TTC549 (cell line): ENCODE data around the gene RNF149.

Experiments
- FAIRE-seq: peaks from 2 replicates; lab custom pipeline; 2012; peaks lifted over from hg19 to GRCh38; lab: Jason Lieb, UNC

RNF149 gene

DNA sequence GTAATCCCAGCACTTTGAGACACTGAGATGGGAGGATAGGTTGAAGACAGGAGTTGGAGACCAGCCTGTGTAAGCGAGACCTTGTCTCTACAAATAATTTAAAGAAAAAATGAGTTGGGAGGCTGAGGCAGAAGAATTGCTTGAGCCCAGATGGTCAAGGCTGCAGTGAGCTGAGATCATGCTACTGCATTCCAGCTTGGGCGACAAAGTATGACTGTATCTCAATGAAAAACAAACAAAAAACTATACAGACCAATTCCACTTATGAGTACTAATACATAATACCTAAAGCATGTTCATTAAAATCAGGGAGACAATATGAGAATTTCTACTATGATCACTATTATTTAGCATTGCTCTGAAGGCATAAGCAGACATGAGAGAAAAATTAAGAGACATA, 12.6 kb downstream of the RNF149 start:
- no peak for FAIRE-seq

GRCh38 chr2:101294861-101295260, 13.6 kb downstream of the RNF149 start:
- no peak for FAIRE-seq

- FAIRE-seq, result no peak
Observed at GRCh38 chr2:101293544-101293943, 15.0 kb downstream of the RNF149 start.

DNA sequence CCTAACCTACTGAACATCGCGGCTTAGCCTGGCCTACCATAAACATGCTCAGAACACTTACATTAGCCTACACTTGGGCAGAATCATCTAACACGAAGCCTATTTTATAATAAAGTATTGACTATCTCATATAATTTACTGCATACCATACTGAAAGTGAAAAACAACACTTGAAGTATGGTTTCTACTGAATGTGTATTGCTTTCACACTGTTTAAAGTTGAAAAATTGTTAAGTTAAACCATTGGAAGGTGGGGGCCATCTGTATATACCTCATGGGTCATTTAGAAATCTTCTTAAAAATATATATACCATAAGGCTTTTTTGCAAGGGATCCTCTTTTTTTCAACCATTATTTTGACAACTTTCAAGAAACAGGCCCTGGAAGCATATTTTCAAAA, 16.5 kb downstream of the RNF149 start:
- no peak for FAIRE-seq

GRCh38 chr2:101290711-101291110, 17.8 kb downstream of the RNF149 start:
- FAIRE-seq, result no peak

DNA sequence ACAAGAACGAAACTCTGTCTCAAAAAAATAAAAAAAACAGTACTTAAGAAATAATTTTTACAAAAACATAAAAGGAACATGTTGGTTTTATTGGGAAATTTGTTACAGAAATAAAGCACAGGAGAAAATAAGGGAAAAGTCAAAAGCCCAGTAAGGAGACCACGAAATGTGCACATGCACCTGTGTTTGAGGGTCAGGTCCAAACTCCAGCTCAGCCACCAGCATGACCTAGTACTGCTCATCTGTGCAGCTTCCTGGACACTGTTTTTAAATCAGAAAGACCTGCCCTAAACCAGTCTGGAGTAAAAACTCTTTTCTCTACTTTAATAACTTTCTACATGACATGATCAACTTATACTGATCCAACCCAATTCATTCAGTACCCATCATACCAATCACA, 21.2 kb downstream of the RNF149 start:
- no peak for FAIRE-seq

- no peak for FAIRE-seq
Observed at GRCh38 chr2:101286684-101287083, 21.8 kb downstream of the RNF149 start.

DNA sequence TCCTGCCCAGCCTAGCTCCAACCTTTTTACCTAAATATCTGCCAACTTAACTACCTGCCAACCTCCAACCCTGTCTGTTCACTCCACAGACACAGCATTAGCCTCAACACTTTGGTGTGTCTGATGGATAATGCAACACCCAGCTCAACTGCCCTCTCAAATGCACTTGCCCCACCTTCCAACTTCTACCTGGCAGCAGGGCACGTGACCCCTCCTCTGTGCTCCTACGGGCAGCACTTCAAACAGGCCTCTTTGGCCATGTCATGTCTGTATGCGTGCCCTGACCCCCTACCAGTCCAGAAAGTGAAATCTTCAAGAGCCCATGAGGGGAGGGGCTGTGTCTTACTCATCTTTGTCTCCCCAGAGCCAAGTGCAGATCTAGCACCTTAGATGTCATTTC, 25.5 kb downstream of the RNF149 start:
- no peak for FAIRE-seq

- no peak for FAIRE-seq
Observed at GRCh38 chr2:101281482-101281881, 27.0 kb downstream of the RNF149 start.

DNA sequence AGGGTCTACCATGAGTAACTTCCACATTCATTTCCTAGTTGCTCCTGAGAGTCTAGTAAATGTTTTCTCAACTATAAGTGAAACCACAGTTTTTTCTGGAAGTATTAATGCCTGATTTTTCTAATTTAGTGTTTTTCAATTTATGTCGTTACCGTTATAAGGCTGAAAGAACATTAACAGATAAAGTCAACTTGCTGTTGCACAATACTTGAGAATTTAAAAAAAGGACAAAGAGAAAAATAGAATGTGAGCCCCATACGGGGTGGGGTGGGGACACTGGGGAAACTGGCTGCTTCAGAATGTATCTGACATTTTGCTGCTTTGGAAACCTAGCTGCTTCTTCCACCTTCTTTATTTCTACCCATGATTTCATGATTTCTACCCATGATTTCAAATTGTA, 29.6 kb downstream of the RNF149 start:
- FAIRE-seq, result no peak

- FAIRE-seq, result no peak
Observed at GRCh38 chr2:101277111-101277510, 31.4 kb downstream of the RNF149 start.

DNA sequence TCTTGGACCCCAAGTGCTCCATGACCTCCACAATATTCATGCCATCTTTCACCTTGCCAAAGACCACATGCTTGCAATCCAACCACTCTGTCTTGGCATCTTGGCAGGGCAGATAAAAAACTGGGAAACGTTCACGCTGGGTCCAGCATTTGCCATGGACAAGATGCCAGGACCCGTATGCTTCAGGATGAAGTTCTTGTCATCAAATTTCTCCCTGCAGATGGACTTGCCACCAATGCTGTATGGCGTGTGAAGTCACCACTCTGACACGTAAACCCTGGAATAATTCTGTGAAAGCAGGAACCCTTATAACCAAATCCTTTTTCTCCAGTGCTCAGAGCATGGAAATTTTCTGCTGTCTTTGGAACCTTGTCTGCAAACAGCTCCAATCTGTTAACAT, 34.4 kb downstream of the RNF149 start:
- no peak for FAIRE-seq

GRCh38 chr2:101273056-101273455, 35.4 kb downstream of the RNF149 start:
- FAIRE-seq, result no peak

DNA sequence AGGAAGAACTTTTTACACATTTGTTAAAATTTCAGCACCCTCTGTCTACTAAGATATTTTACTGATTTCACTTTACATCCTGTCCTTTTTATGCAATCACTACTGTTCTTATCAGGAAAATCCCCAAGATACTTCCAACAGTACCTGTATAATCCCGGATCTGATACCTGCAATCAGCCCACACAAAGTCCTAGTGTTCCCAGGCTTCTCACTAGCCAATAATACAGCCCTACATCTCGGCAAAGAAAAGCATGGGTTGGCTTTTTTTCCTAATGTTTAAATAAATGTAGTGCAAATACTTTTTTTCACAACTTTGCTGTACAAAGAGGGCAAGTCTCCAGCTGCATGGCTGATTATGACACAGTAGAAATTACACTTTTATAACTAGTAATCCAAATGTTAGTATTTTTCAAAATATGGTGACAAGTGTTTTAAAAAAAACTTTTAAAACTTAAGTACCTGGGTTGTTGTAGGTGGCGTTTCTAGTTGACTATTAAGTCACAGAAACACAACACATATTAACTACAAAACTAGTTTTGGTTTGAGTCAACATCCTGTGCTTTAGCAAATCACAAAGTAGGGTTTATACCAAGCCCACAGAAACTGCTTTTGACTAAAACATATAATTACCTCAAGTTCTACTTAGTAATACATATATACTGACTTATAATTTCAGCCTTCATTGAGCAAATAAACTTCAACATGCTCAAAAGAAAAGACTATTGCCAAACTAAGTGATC, 36.3 kb downstream of the RNF149 start:
- no peak for FAIRE-seq

- FAIRE-seq, result no peak
Observed at GRCh38 chr2:101270700-101271259, 37.7 kb downstream of the RNF149 start.

DNA sequence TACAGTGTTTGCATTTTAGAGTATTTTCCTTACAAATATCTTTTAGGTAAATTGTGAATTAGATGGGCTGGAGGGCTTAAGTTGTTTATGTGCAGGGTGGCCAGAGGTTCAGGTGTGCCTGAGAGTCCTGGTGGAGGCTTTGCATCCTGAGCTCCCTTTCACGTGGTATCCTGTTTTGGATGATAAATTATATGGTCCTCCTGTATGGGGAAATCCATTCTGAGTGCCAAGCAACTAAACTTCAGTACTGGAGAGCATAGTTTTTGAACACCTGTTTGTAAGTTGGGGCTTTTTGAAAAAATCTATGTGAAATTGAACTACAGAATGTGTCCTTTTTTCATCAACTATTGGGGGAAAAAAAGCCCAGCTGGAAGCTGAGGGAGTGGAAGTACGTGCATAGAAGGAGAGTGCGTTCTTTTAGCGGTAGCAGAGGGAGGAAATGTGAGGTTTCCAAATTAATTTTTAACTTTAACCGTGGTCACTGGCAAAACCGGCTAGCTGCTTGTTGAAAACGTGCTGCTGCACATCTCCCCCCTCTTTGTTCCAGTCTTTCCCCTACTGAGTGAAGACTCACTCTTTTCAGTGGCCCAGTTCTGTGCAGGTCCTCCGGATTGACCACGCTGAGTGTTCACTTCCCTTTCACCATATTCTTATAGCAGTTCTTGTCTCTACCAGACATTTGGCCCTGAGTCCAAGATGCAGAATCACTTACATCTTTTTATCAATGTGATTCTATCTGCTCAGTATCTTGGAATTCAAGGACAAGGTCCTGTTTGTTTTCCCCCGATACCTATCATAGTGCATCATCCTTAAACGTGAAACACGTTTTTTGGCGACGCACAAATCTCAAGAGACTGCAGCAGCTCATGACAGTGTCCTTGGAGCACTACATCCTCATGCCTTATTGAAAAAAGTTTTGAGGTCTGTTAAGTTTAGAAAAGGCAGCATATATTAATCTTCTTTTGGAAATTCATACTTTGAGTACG, 40.5 kb downstream of the RNF149 start:
- FAIRE-seq, result no peak

GRCh38 chr2:101265893-101266499, 42.5 kb downstream of the RNF149 start:
- FAIRE-seq, result no peak

DNA sequence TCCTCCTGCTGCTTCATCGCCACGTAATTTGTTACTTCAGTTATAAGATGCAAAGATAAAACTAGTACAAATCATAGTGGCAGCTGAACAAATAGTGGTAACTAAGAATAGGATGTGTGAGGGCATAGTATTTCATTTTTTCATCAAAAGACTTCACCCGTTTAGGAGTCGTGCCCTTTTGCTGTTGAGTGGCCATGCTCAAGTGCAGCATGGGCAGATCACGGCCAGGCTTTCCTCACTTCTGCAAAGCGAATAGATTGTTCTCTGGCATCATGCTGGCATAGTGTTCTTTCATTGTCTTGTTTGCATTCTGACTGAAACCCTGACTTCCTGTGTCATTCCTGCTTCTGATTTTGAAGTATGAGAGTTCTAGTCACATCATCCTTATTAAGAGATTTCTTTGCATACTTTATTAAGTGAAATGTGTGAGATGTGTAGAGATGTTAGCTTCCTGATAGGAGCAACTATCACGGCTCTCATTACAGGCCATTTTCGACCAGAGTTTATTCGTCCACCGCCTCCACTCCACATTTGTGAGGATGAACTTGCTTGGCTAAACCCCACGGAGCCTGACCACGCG, 44.1 kb downstream of the RNF149 start:
- FAIRE-seq, result no peak

DNA sequence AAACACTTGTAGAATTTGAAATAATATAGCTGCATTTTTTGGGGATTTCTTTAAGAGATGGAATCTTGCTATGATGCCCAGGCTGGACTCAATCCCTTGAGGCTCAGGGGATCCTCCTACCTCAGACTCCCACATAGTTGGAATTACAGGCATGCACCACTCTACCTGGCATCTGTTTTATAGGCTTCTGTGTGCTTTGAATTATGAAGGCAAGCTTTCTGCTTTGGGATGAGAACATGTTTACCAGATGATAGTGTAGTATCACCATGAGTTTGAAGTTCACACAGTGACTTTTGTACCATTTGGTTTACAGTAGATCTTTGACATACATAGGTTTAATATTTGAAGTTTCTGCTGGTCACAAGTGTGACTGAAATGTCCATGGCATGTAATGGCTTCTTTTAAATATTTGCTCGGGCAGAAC, 45.1 kb downstream of the RNF149 start:
- no peak for FAIRE-seq

- FAIRE-seq, result no peak
Observed at GRCh38 chr2:101262142-101262541, 46.4 kb downstream of the RNF149 start.

DNA sequence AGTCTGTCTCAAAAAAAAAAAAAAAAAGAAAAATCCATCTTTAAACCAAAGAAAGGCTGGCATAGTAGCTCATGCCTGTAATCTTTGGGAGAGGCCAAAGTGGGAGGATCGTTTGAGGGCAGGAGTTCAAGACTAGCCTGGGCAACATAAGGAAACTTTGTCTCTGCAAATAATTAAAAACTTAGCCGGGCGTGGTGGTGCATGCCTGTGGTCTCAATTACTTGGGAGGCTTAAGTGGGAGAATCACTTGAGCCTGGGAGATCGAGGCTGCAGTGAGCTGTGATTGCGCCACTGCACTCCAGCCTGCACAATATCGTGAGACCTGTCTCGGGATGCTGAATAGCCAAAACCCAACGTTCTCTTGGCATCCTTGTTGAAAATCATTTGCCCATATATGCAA, 49.7 kb downstream of the RNF149 start:
- no peak for FAIRE-seq

- no peak for FAIRE-seq
Observed at GRCh38 chr2:101256316-101256715, 52.2 kb downstream of the RNF149 start.
